COLO668 (cell line): ENCODE results near the gene SKAP2.
"Not testable (repeated sequence)": the region's sequence is repeated elsewhere in the genome, so short reads cannot be mapped to it uniquely, and the experiment has no call there.

Experiments used
- DNase-seq: peaks from one replicate; lab custom pipeline; 2025; ENCODE audit not compliant: unreplicated experiment; lab: John Stamatoyannopoulos, UW

Gene SKAP2

DNA sequence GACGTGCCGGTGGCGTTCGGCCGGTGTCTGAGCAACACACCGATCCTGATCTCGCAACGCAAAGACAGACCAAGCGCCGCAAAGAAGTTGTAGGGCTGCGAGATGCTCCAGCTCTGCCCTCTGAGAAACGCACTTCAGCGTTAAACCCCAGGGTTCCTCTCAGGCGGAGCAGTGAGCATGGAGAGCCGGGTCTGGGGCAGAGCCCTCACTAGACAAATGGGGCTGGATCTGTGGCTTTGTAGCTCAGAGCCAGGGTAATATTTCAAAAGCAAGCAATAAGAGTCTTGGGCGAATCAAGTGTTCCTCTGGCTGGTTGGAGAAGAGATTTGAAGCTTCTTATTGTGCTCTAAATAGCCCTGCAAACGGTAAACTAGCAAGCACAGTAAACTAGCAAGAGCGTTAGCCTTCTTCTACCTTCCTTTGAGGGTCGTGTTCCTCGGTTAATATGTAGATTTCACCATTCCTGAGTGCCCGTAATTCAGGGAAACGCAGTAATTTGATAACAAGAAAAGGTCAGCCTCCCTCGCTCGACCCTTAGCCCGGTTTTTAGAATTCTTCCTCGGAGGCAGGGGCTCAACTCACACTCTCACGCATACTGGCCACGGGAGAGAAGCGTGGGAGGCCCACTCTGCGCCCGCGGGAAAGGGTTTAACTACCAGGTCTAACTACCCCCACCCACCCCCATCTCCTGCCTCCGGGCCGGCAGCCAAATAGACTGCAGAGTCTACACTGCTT lies 6.7 kb downstream of the SKAP2 start:
- no peak for DNase-seq

- no peak for DNase-seq
These were observed 7.3 kb downstream of the SKAP2 start for GRCh38 chr7:26857170-26857505.

DNA sequence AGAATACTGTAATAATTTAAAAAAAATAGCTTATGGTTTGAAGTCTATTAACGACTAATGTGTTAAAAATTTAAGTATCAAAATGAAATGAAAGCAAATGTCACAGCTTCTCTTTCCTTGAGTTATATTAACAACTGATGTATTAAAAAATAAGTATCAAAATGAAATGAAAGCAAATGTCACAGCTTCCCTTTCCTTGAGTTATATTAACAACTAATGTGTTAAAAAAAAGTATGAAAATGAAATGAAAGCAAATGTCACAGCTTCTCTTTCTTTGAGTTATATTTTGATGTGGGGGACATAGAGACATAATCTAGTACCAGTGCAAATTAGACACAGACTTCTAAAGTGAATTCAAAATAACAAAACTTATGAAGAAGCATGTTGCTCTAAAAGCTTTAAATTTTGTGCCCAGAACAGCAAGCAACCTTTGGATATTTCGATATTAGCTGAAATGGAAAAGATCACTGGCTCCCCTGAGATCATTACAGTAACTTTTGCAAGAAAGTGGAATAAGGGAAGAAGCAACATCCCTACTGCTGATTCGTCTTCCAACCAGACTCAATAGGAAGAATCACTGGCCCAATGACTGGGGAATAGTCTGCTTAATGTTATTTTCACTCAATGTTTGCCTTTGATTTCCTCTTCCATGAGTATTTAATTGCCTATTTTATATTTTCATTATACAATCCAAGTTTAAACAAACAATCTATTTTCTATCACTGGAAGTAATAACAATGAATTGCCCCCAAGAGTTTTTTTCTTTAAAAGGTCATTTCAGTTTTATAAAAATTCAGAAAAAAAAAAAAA lies 8.0 kb downstream of the SKAP2 start:
- DNase-seq, result no peak

DNA sequence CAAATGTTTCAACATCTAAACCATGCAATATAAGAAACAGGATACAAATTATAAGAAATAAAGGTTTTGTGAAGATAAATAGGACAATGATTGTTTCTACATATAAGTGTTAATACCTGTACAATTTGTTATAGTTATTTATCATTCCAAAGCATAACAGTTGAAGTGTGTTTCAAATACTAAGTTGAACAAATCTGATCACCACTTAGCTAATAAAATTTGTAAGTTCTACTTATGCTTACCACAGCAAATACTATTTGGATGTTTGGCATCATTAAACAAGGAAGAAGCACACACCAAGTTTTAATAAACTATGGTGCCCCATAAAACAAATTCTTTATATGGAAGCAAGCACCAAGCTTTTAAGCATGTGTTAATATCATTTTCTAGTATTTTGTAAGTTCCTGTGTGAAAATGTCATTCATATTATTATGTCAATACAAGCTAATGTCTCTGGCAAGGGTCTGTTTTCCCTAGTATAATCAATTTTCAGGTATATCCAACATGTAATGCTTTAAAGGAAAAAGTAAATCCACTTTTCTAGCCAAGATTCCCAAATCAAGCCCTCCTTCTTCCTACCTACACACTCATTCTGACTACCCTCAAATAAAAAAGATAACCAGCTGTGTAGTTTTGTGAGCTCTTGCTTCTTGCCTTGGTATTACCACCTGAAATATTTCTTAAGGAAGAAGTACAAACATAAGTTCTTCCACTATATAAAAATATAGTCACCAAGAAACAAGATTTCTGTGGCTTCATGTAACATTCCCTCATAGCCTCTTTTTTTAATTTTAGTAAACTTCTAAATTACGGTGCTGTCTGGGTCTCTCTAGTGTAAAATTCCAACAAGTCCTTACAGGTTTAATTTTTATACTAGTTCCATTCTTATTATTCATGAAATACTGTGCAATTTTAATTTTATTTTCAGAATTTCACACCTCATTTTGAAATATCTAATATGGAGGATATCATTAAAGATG lies 9.2 kb downstream of the SKAP2 start:
- DNase-seq, result no peak

DNA sequence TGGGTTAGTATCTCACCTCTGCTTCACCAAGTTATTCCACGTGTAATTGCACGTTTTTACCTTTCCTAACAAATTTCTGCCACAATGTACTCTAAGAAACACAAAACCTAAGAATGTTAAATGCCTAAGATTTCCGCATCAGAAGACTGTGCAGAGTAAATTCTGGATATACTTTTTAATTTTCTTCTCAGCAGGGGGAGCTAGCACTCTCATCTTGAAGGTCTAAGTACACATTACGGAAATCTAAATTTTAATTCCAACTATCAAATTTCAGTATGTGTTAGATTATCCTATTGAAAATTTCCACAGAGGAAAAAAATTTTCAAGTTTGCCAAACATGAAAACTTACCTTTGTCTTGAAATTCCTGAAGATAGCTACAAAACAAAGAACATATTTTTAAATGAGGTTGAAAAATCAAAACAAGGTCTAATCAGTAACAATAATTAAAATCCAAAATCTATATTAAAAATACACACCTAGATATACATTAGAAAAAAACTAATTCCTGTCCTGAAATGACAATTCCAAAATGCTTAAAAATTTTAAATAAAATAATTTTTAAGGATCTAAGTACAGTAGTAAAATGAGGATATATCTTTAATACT lies 10.5 kb downstream of the SKAP2 start:
- DNase-seq, result no peak

- no peak for DNase-seq
These were observed 14.2 kb downstream of the SKAP2 start for GRCh38 chr7:26850193-26850651.

- DNase-seq, result no peak
These were observed 20.7 kb downstream of the SKAP2 start for GRCh38 chr7:26843705-26844104.

GRCh38 chr7:26842897-26843296 lies 21.5 kb downstream of the SKAP2 start:
- DNase-seq, result no peak

- DNase-seq, result no peak
These were observed 23.2 kb downstream of the SKAP2 start for GRCh38 chr7:26841003-26841739.

DNA sequence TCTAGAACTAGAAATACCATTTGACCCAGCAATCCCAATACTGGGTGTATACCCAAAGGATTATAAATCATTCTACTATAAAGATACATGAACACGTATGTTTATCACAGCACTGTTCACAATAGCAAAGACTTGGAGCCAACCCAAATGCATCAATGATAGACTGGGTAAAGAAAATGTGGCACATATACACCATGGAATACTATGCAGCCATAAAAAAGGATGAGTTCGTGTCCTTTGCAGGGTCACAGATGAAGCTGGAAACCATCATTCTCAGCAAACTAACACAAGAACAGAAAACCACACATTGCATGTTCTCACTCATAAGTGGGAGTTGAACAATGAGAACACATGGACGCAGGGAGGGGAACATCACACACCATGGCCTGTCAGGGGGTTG lies 27.6 kb downstream of the SKAP2 start:
- not testable (repeated sequence) for DNase-seq

- DNase-seq, result no peak
These were observed 49.0 kb downstream of the SKAP2 start for GRCh38 chr7:26815426-26815825.

DNA sequence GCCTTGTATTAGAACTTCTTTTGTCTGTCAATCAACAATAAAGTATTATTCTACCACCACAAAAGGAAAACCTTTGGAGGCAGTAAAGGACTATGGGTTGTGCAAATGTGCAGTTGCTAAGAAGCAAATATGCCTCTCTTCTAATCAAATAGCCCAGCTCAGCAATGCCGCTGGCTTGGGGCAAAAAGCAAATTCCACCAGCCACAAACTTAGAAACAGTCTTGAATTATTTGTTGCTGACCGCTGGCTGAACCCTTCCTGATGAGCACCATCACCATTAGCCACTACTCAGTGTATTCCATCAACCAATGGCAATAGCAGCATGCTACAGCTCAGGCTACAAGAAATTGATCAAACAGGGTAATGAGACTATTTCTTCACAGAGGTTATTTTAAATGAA lies 51.0 kb downstream of the SKAP2 start:
- no peak for DNase-seq

DNA sequence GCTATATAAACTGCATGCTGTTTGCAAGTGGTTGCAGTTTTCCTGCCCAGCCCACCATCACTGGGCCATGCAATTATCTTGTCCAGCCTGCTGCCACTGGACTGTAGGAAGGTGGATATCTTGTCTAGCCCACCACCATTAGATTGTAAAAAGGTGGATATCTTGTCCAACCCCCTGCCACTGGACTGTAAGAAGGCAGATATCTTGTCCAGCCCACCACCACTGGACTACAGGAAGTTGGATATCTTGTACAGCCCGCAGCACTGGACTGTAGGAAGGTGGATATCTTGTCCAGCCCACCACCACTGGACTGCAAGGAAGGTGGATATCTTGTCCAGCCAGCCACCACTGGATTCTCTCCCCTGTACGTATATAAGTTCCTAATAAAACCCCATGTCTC lies 69.8 kb downstream of the SKAP2 start:
- DNase-seq, result no peak

DNA sequence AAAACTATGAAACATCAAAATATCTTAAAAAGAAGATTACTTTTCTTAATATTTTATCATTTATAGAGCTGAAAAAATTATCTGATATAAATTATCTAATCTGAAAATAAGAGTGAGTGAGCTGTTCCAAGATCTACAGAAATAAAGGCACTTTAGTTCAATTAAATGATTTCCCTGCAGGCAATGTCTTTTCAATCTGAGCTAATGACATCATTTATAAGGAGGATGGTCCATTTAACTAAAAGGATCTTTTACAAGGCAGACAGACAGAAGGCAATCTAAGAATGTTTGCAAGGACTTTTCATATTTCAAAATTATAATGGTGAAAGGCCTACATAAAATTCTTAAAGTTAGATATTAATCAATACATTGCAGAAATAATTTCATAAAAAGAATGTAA lies 71.8 kb downstream of the SKAP2 start:
- no peak for DNase-seq

GRCh38 chr7:26792006-26792405 lies 72.4 kb downstream of the SKAP2 start:
- DNase-seq, result no peak

- no peak for DNase-seq
These were observed 74.8 kb downstream of the SKAP2 start for GRCh38 chr7:26789481-26790184.

DNA sequence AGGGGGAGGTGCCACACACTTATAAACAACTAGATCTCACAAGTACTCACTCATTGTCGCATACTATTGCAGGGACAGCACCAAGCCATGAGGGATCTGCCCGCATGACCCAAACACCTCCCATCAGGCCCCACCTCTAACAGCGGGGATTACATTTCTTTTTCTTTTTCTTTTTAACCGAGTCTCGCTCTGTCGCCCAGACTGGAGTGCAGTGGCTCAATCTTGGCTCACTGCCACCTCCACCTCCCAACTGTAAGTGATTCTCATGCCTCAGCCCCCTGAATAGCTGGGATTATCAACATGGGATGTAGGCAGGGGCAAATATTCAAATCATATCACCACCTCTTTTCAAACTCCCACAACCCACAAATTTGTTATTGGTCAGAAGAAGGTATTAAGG lies 76.7 kb downstream of the SKAP2 start:
- DNase-seq, result no peak

GRCh38 chr7:26784118-26784517 lies 80.3 kb downstream of the SKAP2 start:
- no peak for DNase-seq

DNA sequence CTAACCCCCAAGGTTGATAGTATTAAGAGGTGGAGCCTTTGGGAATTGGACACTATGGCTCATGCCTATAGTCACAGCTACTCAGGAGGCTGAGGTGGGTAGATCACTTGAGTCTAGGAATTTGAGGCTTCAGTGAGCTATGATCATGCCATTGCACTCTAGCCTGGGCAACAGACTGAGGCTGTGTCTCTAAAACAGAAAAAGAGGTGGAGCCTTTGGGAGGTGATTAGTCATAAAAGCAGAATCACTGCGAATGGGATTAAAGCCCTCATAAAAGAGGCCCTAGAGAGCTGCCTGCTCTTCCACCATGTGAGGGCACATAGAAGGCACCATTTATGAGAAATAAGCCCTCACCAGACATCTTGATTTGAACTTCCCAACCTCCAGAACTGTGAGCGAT lies 81.9 kb downstream of the SKAP2 start:
- no peak for DNase-seq
